ENCODE measurements around the gene VIPAS39. TPM values are rescaled to one million over a fixed set of nuclear protein-coding genes. Genes with fewer than 3 reads are reported as not detected.

Gene VIPAS39
- total and polyA plus RNA-seq, 2 of the 13 experiments (the other 11 are each of a cell fraction or from before 2014, with no cell fraction given), result 13.3 to 21.5 TPM

DNA sequence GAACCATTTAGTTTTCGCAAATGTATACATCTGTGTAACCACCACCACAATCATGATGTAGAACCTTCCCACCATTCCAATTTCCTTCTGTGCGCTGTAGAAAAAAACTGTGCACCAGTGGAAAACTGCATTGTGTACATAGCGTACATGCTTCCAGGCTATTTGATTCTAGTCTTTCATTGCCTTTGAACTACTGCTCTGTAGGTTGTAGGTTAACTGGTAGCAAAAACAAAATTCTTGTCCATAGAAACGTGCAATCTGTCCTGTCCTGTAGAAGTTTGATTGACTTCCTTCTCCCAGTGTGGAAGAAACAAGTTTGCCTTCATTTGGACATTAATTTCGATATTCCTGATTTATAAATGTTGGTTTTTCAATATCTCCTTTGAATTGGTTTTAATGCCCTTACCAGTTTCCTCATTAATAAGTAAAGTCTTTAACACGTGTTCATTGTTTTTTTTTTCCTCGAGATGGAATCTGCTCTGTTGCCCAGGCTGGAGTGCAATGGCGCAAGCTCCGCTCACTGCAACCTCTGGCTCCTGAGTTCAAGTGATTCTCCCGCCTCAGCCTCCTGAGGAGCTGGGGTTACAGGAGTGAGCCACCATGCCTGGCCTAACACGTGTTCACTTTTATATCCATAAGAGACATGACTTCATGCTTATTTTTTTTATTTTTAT is 44.8 kb upstream of the VIPAS39 start (continued):
- TF ChIP-seq, protein P1, sequence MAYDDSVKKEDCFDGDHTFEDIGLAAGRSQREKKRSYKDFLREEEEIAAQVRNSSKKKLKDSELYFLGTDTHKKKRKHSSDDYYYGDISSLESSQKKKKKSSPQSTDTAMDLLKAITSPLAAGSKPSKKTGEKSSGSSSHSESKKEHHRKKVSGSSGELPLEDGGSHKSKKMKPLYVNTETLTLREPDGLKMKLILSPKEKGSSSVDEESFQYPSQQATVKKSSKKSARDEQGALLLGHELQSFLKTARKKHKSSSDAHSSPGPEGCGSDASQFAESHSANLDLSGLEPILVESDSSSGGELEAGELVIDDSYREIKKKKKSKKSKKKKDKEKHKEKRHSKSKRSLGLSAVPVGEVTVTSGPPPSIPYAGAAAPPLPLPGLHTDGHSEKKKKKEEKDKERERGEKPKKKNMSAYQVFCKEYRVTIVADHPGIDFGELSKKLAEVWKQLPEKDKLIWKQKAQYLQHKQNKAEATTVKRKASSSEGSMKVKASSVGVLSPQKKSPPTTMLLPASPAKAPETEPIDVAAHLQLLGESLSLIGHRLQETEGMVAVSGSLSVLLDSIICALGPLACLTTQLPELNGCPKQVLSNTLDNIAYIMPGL (CRISPR knock-in tag; IDR thresholded peaks at IDR 0.05; ENCODE audit: borderline replicate concordance in 1 of 2, low read depth in 1 of 2), result 0 out of 4 replicates have a peak, but pooled peaks of 1 of the 2 experiments have one; percentile 18

DNA sequence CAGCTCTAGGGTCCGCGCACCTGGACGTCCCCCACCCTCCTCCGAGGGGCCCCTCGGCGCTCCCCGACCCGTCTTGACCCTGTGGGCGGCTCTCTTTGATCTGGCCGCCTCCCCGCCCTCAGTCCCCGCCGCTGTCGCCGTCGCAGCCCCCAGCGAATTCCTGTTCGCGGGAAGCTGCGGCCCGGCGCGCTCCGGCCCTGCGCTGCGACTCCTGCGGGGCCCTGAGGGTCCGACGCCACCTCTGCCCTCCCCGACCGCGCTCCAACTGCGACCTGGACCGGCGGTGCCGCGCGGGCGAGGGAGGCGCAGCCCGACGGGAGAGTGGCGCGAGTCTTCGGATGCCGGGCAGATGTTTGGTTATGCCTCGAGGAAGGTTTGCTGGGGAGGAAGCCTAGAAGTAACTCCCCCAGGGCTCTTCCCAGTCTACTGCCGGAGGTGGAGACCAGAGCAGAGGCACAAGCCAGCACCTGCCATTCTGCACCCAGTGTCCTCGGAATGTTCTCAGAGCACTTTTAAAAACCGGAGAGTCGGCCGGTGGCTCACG is 41.7 kb upstream of the VIPAS39 start:
- Histone ChIP-seq H3K4me1 (ENCODE audit: insufficient read depth, low read length) (peaks cover 62% of the 10 kb centered on the region), H4K20me1 (ENCODE audit: insufficient read depth, low read length) (no peaks in the 10 kb centered on the region), H3K4me2 (ENCODE audit: low read depth, low read length) (peak overlapping the region; percentile 90), H3K36me3 (replicated peaks in 1 of 2; ENCODE audit: control insufficient read depth in 1 of 2, insufficient read depth in 2 of 2, low read length in 2 of 2) (no peaks in the 10 kb centered on the region), H3K4me3 (replicated peaks in 1 of 3; ENCODE audit: insufficient read depth in 1 of 3, low read depth in 2 of 3, low read length in 3 of 3) (peak overlapping the region; percentile 69 to 88 (median 84)), H3K27me3 (ENCODE audit: control insufficient read depth in 1 of 2, insufficient read depth in 2 of 2, low read length in 2 of 2) (no peaks in the 10 kb centered on the region; a peak in 1 of 5 replicates), H2AFZ (ENCODE audit: low read length) (no peak overlapping the region), H3K27ac (ENCODE audit: extremely low read length, insufficient read depth, low read length) (peak overlapping the region; percentile 74), H3K9me3 (ENCODE audit: low read length) (no peaks in the 10 kb centered on the region), H3K79me2 (ENCODE audit: insufficient read depth, low read length) (peaks cover 10% of the 10 kb centered on the region), H3K9ac (ENCODE audit: insufficient read depth, low read depth, low read length) (peak overlapping the region; percentile 87)
- BruUV-seq (replicated peaks), result no TSS peak
- in situ Hi-C loops (cut with HindIII; ENCODE audit: extremely low pct_ligation_motif_present, low pct_unique_long_range_greater_than_20kb), result no loop called here
- ChIA-PET POLR2A (interaction anchor here (1.0 to 1.7 kb wide), 5 partner anchors 9 to 196 kb away, joined by 3 to 22 read pairs (median 4); partner anchors contain the start of genes AHSA1 and VIPAS39), CTCF (ENCODE audit: low intra/inter-chr PET ratio, low total read pairs) (no interaction called here)
- ATAC-seq (peak; percentile 58), FAIRE-seq (no peak), DNase-seq (ENCODE audit: low spot score) (peak; percentile 35)
- intact Hi-C loops (cut with micrococcal nuclease; ENCODE audit: unreplicated experiment), result loop anchor here (2.0 kb wide), 1 partner anchor 40 kb away; the partner anchor contains the start of gene AHSA1
- WGBS (ENCODE audit: low lambda C conversion rate), result no CpG with 5 or more reads among the region's 53 CpGs
- TF ChIP-seq GMEB1 (CRISPR knock-in tag; IDR thresholded peaks at IDR 0.05; ENCODE audit: borderline replicate concordance) (peak; percentile 23; the same call in 1 of the 2 replicates), FOXK1 (CRISPR knock-in tag; IDR thresholded peaks at IDR 0.05; ENCODE audit: borderline replicate concordance, low read depth) (0 out of 2 replicates have a peak, but pooled peaks have one; percentile 5), PREB (CRISPR knock-in tag; IDR thresholded peaks at IDR 0.05) (no peak), PHF20 (CRISPR knock-in tag; IDR thresholded peaks at IDR 0.05) (peak; percentile 46), ZFP41 (CRISPR knock-in tag; IDR thresholded peaks at IDR 0.05; ENCODE audit: borderline replicate concordance) (0 out of 2 replicates have a peak, but pooled peaks have one; percentile 43)
- TF ChIP-seq, protein P2, sequence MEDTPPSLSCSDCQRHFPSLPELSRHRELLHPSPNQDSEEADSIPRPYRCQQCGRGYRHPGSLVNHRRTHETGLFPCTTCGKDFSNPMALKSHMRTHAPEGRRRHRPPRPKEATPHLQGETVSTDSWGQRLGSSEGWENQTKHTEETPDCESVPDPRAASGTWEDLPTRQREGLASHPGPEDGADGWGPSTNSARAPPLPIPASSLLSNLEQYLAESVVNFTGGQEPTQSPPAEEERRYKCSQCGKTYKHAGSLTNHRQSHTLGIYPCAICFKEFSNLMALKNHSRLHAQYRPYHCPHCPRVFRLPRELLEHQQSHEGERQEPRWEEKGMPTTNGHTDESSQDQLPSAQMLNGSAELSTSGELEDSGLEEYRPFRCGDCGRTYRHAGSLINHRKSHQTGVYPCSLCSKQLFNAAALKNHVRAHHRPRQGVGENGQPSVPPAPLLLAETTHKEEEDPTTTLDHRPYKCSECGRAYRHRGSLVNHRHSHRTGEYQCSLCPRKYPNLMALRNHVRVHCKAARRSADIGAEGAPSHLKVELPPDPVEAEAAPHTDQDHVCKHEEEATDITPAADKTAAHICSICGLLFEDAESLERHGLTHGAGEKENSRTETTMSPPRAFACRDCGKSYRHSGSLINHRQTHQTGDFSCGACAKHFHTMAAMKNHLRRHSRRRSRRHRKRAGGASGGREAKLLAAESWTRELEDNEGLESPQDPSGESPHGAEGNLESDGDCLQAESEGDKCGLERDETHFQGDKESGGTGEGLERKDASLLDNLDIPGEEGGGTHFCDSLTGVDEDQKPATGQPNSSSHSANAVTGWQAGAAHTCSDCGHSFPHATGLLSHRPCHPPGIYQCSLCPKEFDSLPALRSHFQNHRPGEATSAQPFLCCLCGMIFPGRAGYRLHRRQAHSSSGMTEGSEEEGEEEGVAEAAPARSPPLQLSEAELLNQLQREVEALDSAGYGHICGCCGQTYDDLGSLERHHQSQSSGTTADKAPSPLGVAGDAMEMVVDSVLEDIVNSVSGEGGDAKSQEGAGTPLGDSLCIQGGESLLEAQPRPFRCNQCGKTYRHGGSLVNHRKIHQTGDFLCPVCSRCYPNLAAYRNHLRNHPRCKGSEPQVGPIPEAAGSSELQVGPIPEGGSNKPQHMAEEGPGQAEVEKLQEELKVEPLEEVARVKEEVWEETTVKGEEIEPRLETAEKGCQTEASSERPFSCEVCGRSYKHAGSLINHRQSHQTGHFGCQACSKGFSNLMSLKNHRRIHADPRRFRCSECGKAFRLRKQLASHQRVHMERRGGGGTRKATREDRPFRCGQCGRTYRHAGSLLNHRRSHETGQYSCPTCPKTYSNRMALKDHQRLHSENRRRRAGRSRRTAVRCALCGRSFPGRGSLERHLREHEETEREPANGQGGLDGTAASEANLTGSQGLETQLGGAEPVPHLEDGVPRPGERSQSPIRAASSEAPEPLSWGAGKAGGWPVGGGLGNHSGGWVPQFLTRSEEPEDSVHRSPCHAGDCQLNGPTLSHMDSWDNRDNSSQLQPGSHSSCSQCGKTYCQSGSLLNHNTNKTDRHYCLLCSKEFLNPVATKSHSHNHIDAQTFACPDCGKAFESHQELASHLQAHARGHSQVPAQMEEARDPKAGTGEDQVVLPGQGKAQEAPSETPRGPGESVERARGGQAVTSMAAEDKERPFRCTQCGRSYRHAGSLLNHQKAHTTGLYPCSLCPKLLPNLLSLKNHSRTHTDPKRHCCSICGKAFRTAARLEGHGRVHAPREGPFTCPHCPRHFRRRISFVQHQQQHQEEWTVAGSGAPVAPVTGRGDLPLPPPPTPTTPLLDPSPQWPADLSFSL (CRISPR knock-in tag; IDR thresholded peaks at IDR 0.05), result no peak
